HEK293T (cell line): ENCODE measurements around the gene TSNAXIP1.

ENCODE experiments used
- CTBP1 ChIP-seq: fragments of 450-650 bp; IDR thresholded peaks from 2 replicates; pipeline ENCODE4 v1.6.1; 2016; ENCODE audit warnings: borderline replicate concordance
- FOXK2 ChIP-seq: fragments of 450-650 bp; IDR thresholded peaks from 2 replicates; pipeline ENCODE4 v1.6.1; 2016; ENCODE audit warnings: mild to moderate bottlenecking
- FOXM1 ChIP-seq: fragments of 450-650 bp; IDR thresholded peaks from 2 replicates; pipeline ENCODE4 v1.6.1; 2017; ENCODE audit warnings: mild to moderate bottlenecking, borderline replicate concordance
- NFRKB ChIP-seq: fragments of 450-650 bp; IDR thresholded peaks from 2 replicates; pipeline ENCODE4 v1.6.1; 2016; ENCODE audit warnings: mild to moderate bottlenecking, moderate library complexity
- PKNOX1 ChIP-seq: fragments of 450-650 bp; IDR thresholded peaks from 2 replicates; pipeline ENCODE4 v1.6.1; 2016
- SUZ12 ChIP-seq: fragments of 450-650 bp; IDR thresholded peaks from 2 replicates; pipeline ENCODE4 v1.6.1; 2016; ENCODE audit warnings: mild to moderate bottlenecking

GRCh38 chr16:67877064-67877463, 70.4 kb downstream of the TSNAXIP1 start:
- TF ChIP-seq NFRKB (no peak), PKNOX1 (no peak), FOXK2 (no peak), CTBP1 (no peak), FOXM1 (no peak), SUZ12 (no peak)
